ENCODE measurements around the gene CAPN14.

CAPN14 gene, protein sequence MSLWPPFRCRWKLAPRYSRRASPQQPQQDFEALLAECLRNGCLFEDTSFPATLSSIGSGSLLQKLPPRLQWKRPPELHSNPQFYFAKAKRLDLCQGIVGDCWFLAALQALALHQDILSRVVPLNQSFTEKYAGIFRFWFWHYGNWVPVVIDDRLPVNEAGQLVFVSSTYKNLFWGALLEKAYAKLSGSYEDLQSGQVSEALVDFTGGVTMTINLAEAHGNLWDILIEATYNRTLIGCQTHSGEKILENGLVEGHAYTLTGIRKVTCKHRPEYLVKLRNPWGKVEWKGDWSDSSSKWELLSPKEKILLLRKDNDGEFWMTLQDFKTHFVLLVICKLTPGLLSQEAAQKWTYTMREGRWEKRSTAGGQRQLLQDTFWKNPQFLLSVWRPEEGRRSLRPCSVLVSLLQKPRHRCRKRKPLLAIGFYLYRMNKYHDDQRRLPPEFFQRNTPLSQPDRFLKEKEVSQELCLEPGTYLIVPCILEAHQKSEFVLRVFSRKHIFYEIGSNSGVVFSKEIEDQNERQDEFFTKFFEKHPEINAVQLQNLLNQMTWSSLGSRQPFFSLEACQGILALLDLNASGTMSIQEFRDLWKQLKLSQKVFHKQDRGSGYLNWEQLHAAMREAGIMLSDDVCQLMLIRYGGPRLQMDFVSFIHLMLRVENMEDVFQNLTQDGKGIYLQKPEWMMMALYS

DNA sequence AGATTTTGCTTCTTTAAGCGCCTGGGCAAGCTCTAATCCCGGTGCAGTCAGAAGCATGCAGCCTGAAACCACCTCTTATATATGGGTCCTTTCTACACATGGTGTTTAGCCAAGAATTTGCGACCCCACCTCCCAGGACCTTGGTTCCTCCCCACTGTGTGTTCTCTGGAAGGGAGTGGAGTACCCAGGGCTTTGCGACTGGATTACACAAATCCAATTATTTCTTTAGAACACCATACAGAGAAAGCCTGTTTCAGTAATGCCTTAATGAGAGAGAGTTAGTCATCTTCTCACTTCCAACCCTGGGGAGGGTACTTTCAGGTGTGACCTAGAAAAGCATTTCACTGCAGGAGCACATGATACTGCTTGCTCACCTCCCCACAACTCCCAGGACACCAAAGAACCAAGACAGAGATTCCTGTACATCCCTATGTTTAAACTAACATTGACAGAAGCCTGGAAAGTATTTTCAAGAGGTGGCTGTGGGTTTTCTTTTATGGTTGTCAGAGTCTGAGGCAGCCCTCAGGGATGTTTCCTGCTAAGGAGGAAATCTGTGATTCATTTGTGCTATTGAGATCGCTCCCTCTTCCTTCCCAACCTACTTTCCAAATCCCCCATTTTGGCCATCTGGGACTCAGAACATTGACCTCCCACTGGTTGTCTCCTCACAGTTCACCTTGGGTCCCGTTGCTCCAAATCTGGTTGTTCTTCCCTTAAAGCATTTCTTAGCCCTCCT lies at the start of gene CAPN14:
TSS of gene CAPN14 (minus strand) at position 51 of the 736 bp plus-strand sequence. CDS start 12,068 bp downstream, outside the sequence.
- TF ChIP-seq, protein P1, sequence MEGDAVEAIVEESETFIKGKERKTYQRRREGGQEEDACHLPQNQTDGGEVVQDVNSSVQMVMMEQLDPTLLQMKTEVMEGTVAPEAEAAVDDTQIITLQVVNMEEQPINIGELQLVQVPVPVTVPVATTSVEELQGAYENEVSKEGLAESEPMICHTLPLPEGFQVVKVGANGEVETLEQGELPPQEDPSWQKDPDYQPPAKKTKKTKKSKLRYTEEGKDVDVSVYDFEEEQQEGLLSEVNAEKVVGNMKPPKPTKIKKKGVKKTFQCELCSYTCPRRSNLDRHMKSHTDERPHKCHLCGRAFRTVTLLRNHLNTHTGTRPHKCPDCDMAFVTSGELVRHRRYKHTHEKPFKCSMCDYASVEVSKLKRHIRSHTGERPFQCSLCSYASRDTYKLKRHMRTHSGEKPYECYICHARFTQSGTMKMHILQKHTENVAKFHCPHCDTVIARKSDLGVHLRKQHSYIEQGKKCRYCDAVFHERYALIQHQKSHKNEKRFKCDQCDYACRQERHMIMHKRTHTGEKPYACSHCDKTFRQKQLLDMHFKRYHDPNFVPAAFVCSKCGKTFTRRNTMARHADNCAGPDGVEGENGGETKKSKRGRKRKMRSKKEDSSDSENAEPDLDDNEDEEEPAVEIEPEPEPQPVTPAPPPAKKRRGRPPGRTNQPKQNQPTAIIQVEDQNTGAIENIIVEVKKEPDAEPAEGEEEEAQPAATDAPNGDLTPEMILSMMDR (conservative IDR thresholded peaks at IDR 0.05; ENCODE audit: low read depth, low read length), result no peak
- no peak within 1 kb of the TSS for H3K4me3 ChIP-seq (ENCODE audit: low read length)
- no peak for DNase-seq (ENCODE audit: low read depth)

DNA sequence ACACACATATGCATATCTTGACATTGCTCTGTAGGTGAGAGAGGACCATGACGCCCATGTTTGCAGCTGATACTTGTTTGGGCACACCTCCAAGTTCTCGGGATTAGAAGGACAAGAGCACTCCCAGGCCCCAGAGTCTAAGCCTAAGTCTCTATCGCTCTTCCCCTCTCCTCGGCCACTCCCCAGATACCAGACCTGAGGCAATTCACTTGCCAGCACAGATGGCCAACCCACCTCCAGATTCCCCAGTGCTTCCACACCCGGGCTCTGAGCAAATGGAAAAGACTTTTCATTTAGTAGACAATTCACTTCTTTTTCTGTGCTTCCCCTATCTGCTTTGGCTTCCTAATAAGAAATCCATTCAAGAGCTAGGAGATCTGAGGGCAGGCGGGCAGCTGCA lies 49.5 kb upstream of the CAPN14 start:
- no peak overlapping the region for H3K4me3 ChIP-seq (ENCODE audit: low read length)
- DNase-seq (ENCODE audit: low read depth), result no peak
- TF ChIP-seq, protein P1 (conservative IDR thresholded peaks at IDR 0.05; ENCODE audit: low read depth, low read length), result no peak

DNA sequence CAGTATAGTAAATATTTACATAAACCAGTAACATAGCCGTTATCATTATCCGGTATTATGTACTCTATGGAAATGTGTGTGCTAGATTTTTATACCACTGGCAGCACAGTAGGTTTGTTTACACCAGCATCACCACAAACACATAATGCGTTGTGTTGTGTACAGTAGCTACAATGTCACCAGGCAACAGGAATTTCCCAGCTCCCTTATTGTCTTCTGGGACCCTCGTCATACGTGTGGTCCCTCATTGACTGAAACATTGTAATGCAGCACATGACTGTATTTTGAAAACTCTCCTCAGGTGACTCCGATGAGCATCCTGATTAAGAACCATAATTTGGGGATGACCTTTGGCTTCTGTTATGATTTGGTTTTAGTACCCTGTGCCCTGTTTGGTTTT lies 47.9 kb upstream of the CAPN14 start:
- TF ChIP-seq, protein P1 (conservative IDR thresholded peaks at IDR 0.05; ENCODE audit: low read depth, low read length), result no peak
- DNase-seq (ENCODE audit: low read depth), result no peak
- H3K4me3 ChIP-seq (ENCODE audit: low read length), result no peak overlapping the region

DNA sequence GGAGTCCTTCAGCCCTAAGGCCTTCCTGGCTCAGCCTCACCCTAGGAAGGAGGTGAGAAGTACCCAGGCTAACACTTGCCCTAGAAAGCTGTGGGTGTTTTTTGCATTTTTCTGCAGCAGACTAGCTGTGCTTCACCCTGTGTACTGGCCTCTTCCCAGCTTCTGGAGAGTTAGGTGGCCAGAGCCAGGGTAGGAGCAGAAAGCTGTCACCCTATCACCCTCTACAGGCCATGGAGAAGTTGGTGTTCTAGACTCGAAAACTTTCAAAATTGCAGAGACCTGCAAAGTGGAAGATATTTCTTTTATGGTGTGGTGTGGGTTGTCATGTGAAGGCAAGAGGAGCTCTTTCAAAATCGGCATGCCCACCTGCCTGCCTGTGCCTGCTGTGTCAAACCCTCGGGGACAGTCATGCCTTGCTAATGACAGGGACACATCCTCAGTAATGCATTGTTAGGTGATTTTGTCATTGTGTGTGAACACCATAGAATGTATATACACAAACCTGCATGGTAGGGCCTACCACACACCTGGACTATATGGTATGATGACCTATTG lies 46.4 kb upstream of the CAPN14 start:
- DNase-seq (ENCODE audit: low read depth), result no peak
- TF ChIP-seq, protein P1 (conservative IDR thresholded peaks at IDR 0.05; ENCODE audit: low read depth, low read length), result no peak
- no peak overlapping the region for H3K4me3 ChIP-seq (ENCODE audit: low read length)

DNA sequence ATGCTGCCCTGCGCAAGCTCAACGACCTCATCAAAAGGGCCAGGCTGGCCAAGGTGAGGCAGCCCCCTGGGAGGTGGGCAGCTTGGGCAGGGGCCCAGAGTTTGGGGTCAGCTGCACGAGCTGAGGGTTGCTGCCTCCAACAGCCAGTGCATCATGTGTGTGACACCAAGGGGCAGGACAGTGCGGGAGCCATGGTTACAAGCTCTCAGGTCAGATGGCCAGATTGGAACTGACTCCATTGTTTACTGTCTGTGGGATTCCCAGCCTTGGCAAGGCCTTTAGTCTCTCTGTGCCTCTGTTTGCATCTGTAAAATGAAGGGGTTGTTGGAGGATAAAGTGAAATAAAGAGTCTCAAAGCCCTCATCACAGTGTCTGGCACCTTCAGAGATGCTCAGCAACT lies 43.6 kb upstream of the CAPN14 start:
- TF ChIP-seq, protein P1 (conservative IDR thresholded peaks at IDR 0.05; ENCODE audit: low read depth, low read length), result no peak
- no peak overlapping the region for H3K4me3 ChIP-seq (ENCODE audit: low read length)
- DNase-seq (ENCODE audit: low read depth), result no peak

DNA sequence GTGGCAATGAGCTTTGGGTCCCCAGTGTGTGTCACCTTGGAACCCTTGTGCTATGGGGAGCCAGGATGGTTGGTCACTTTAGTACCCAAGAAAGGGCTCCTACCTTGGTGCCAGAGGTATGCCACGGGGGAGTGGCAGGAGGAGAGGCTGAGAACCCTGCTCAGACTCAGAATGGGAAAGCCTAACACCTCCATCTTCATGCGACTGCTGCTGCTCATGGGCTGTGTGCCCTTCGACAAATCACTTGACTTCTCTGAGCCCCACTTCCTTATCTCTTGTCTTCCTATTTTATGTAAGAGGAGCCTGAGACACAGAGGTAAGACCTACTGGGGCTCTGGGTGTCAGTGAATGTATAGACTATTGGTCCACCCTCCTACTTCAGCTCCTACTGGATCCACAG lies 41.8 kb upstream of the CAPN14 start:
- TF ChIP-seq, protein P1 (conservative IDR thresholded peaks at IDR 0.05; ENCODE audit: low read depth, low read length), result no peak
- DNase-seq (ENCODE audit: low read depth), result no peak
- no peak overlapping the region for H3K4me3 ChIP-seq (ENCODE audit: low read length)
